IMR-90 (cell line): ENCODE data around the gene THYN1. TPM values are rescaled to one million over a fixed set of nuclear protein-coding genes. Genes with fewer than 3 reads are reported as not detected.

ENCODE experiments used
- ATAC-seq: fragments of 200-7000 bp; cut with Tn5 transposase; 2 replicates; pipeline ENCODE4 v1.9.1; 2020; ENCODE audit warnings: low read depth, mild to moderate bottlenecking, moderate library complexity
- BruUV-seq: library from RNA; stranded (reverse); fragments of 400-500 nt; replicated peaks from 2 replicates; lab custom pipeline; 2021; lab: Mats Ljungman, UMichigan
- CTCF ChIA-PET: fragments of 300-600 bp; formaldehyde crosslinking; extraction: SDS; loops from one replicate; lab custom pipeline; 2021; ENCODE audit warnings: antibody characterized with exemption; lab: Yijun Ruan, JAX
- POLR2A ChIA-PET: fragments of 300-600 bp; sonication (Branson Sonifier 250); formaldehyde crosslinking; loops from one replicate; lab custom pipeline; 2022; ENCODE audit warnings: antibody characterized with exemption; ENCODE audit not compliant: unreplicated experiment; lab: Charles Lee
- DNase-seq: peaks from one replicate; pipeline ENCODE4 v3.0.0; 2013
- H2AFZ ChIP-seq: replicated peaks from 2 replicates; pipeline ENCODE3; 2013; ENCODE audit warnings: low read length, mild to moderate bottlenecking; ENCODE audit not compliant: poor library complexity
- H2AK5ac ChIP-seq: 2 replicates; pipeline ENCODE4 v1.6.1; 2013; ENCODE audit warnings: low read depth, low read length, inconsistent platforms
- H2AK9ac ChIP-seq: replicated peaks from 2 replicates; pipeline ENCODE3; 2013; ENCODE audit warnings: mild to moderate bottlenecking, low read depth, low read length, moderate library complexity; ENCODE audit not compliant: poor library complexity
- H2BK120ac ChIP-seq: 2 replicates; pipeline ENCODE4 v1.6.1; 2013; ENCODE audit warnings: low read depth, low read length, inconsistent platforms
- H2BK15ac ChIP-seq: 3 replicates; pipeline ENCODE4 v1.6.1; 2013; ENCODE audit warnings: low read depth, low read length, inconsistent platforms
- H2BK20ac ChIP-seq: 2 replicates; pipeline ENCODE4 v1.6.1; 2013; ENCODE audit warnings: low read depth, mild to moderate bottlenecking, inconsistent platforms, low read length, moderate library complexity
- H2BK5ac ChIP-seq: 2 replicates; pipeline ENCODE4 v1.6.1; 2013; ENCODE audit warnings: mild to moderate bottlenecking, low read depth, low read length, inconsistent platforms; ENCODE audit not compliant: poor library complexity, severe bottlenecking
- H3K14ac ChIP-seq: replicated peaks from 2 replicates; pipeline ENCODE4 v1.6.1; 2013; ENCODE audit warnings: low read depth, low read length, inconsistent platforms
- H3K18ac ChIP-seq: 2 replicates; pipeline ENCODE4 v1.6.1; 2013; ENCODE audit warnings: low read depth, low read length, control low read depth
- H3K23ac ChIP-seq: 2 replicates; pipeline ENCODE4 v1.6.1; 2013; ENCODE audit warnings: low read depth, low read length, inconsistent platforms
- H3K27ac ChIP-seq: 2 replicates; pipeline ENCODE4 v1.5.1; 2013; ENCODE audit warnings: mild to moderate bottlenecking, control low read depth, low read length; ENCODE audit not compliant: insufficient read depth
- H3K27me3 ChIP-seq: 2 replicates; pipeline ENCODE4 v1.6.1; 2013; ENCODE audit warnings: low read length; ENCODE audit not compliant: control insufficient read depth, insufficient read depth
- H3K36me3 ChIP-seq: 2 replicates; pipeline ENCODE4 v1.6.1; 2013; ENCODE audit warnings: low read length, mixed read lengths; ENCODE audit not compliant: control insufficient read depth, insufficient read depth
- H3K4ac ChIP-seq: 2 replicates; pipeline ENCODE4 v1.6.1; 2013; ENCODE audit warnings: low read depth, low read length, inconsistent platforms
- H3K4me1 ChIP-seq: 2 replicates; pipeline ENCODE4 v1.6.1; 2013; ENCODE audit warnings: low read length, mixed read lengths; ENCODE audit not compliant: control insufficient read depth, insufficient read depth
- H3K4me2 ChIP-seq: 2 replicates; pipeline ENCODE4 v1.6.1; 2013; ENCODE audit warnings: low read depth, mild to moderate bottlenecking, control low read depth, low read length, moderate library complexity
- H3K4me3 ChIP-seq: 2 replicates; pipeline ENCODE4 v1.5.1; 2013; ENCODE audit warnings: low read depth, mild to moderate bottlenecking, control low read depth, low read length, moderate library complexity; ENCODE audit not compliant: insufficient read depth
- H3K56ac ChIP-seq: 2 replicates; pipeline ENCODE4 v1.6.1; 2013; ENCODE audit warnings: low read length, inconsistent platforms; ENCODE audit not compliant: insufficient read depth; ENCODE audit errors: extremely low read depth
- H3K79me1 ChIP-seq, 2 experiments: 2 replicates each; pipeline ENCODE4 v1.6.1; 2013; ENCODE audit warnings: low read length in 2 of 2, inconsistent platforms in 1 of 2, low read depth in 1 of 2
- H3K9ac ChIP-seq: 2 replicates; pipeline ENCODE4 v1.6.1; 2013; ENCODE audit warnings: low read depth, low read length, control low read depth
- H3K9me1 ChIP-seq: 2 replicates; pipeline ENCODE4 v1.6.1; 2013; ENCODE audit warnings: low read length, inconsistent platforms; ENCODE audit not compliant: insufficient read depth
- H3K9me3 ChIP-seq: 2 replicates; pipeline ENCODE4 v1.6.1; 2013; ENCODE audit warnings: low read length; ENCODE audit not compliant: control insufficient read depth, insufficient read depth
- H4K20me1 ChIP-seq: 2 replicates; pipeline ENCODE4 v1.6.1; 2013; ENCODE audit warnings: low read length, inconsistent platforms; ENCODE audit not compliant: insufficient read depth
- H4K5ac ChIP-seq: 2 replicates; pipeline ENCODE4 v1.6.1; 2013; ENCODE audit warnings: mild to moderate bottlenecking, low read depth, low read length, control low read depth
- H4K8ac ChIP-seq, 2 experiments: 2 replicates each; pipeline ENCODE4 v1.6.1; 2013; ENCODE audit warnings: low read depth in 2 of 2, low read length in 2 of 2, control low read depth in 1 of 2, inconsistent platforms in 1 of 2
- H4K91ac ChIP-seq: 2 replicates; pipeline ENCODE4 v1.6.1; 2013; ENCODE audit warnings: low read depth, low read length, inconsistent platforms; ENCODE audit not compliant: insufficient read depth
- CEBPB ChIP-seq: IDR thresholded peaks from 2 replicates; pipeline ENCODE4 v1.6.1; 2012; ENCODE audit warnings: low read depth, low read length, improper control_type of control experiment
- CHD1 ChIP-seq: IDR thresholded peaks from 2 replicates; pipeline ENCODE4 v1.6.1; 2012; ENCODE audit warnings: low read depth, low read length, improper control_type of control experiment
- ELK1 ChIP-seq: fragments of 150-350 bp; IDR thresholded peaks from 2 replicates; pipeline ENCODE4 v1.6.1; 2016; ENCODE audit warnings: low read depth, mild to moderate bottlenecking, low read length, moderate library complexity, borderline replicate concordance
- MAZ ChIP-seq: IDR thresholded peaks from 2 replicates; pipeline ENCODE4 v1.6.1; 2012; ENCODE audit warnings: low read depth, mild to moderate bottlenecking, low read length, improper control_type of control experiment, moderate library complexity, borderline replicate concordance
- MXI1 ChIP-seq: IDR thresholded peaks from 2 replicates; pipeline ENCODE4 v1.6.1; 2012; ENCODE audit warnings: low read depth, mild to moderate bottlenecking, low read length, moderate library complexity, borderline replicate concordance
- NFE2L2 ChIP-seq: fragments of 150-350 bp; IDR thresholded peaks from 2 replicates; pipeline ENCODE4 v1.6.1; 2016; ENCODE audit warnings: low read depth, mild to moderate bottlenecking, low read length
- POLR2A ChIP-seq: IDR thresholded peaks from 2 replicates; pipeline ENCODE4 v1.6.1; 2012; ENCODE audit warnings: mild to moderate bottlenecking, low read depth, low read length
- RAD21 ChIP-seq: IDR thresholded peaks from 2 replicates; pipeline ENCODE4 v1.6.1; 2012; ENCODE audit warnings: low read length, improper control_type of control experiment
- RFX5 ChIP-seq: IDR thresholded peaks from 2 replicates; pipeline ENCODE4 v1.8.0; 2012; ENCODE audit warnings: low read depth, mild to moderate bottlenecking, low read length, moderate library complexity
- SMC3 ChIP-seq: fragments of 150-350 bp; IDR thresholded peaks from 2 replicates; pipeline ENCODE4 v1.6.1; 2016; ENCODE audit warnings: low read depth, mild to moderate bottlenecking, antibody characterized with exemption, low read length, moderate library complexity
- WGBS, 2 experiments: methylation state at CpG; one replicate each; pipeline versions ENCODE4 v1.1.5 to v1.1.7; 2013; ENCODE audit warnings: missing lambda C conversion rate in 2 of 2; ENCODE audit not compliant: insufficient read length in 1 of 2; ENCODE audit errors: extremely low coverage in 2 of 2; 5-methylcytosine and 5-hydroxymethylcytosine counted together
- dilution Hi-C: fragments of 300-500 bp; cut with HindIII; formaldehyde crosslinking; loops from one replicate; pipeline ENCODE4 v1.14.3; 2018; ENCODE audit warnings: low sequenced_read_pairs; ENCODE audit not compliant: unreplicated experiment
- in situ Hi-C: fragments of 300-500 bp; cut with MboI; formaldehyde crosslinking; loops from 3 replicates; pipeline ENCODE4 v1.14.3; 2019; ENCODE audit warnings: low sequenced_read_pairs, inconsistent platforms, mixed read lengths
- intact Hi-C: fragments of 100-400 bp; cut with micrococcal nuclease; formaldehyde crosslinking; loops from 2 replicates; pipeline ENCODE4 v1.10.0; 2022
- polyA plus RNA-seq, 3 experiments: library from polyadenylated mRNA; depleted of rRNA; stranded (reverse); fragments of >200 nt; gene quantifications; 2 replicates each; pipeline ENCODE4 v1.2.3, GENCODE V29; 2012; ENCODE audit warnings: low replicate concordance in 1 of 3
- total RNA-seq: library from RNA; depleted of rRNA; stranded (reverse); fragments of >200 nt; gene quantifications from 2 replicates; pipeline ENCODE4 v1.2.3, GENCODE V29; 2012
- TF ChIP-seq, protein P1 (sequence below): fragments of 150-350 bp; IDR thresholded peaks from 2 replicates; pipeline ENCODE4 v1.6.1; 2017; ENCODE audit warnings: mild to moderate bottlenecking, antibody characterized with exemption, low read length, low read depth

Gene THYN1
- total and polyA plus RNA-seq, 2 of the 4 experiments (the other 2 are of a cell fraction) = 43.1 to 72.1 TPM

DNA sequence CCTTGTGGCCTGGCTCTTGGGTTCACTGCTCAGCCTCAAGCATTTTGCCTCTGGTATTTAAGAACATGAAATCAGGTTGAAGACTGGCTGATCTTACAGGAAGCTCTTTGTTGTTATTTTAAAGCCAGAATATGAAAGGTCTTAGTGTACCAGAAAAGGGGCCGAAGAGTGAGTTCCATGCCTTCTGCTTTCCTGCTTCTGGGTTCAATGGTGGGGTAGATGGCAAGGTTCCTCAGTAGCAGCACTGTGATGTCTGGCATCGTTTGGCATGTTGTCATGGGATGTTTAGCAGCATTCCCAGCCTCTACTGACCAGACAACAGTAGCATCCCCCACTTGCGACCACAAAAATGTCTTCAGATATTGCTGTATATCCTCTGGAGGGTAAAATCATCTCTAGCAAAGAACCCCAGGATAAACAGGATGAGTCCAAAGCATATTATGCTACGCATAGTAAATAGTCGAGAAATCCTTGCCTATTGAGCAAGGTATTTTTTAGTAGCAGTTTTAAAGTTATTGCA, 26.3 kb downstream of the THYN1 start:
- no peak overlapping the region for H3K4me3 ChIP-seq
- WGBS, 2 experiments = 80% methylated on average over 1 of the region's 5 CpGs; no CpG with 5 or more reads in 1 of the 2 experiments
- peaks cover 18% of the 10 kb centered on the region for H3K9me1 ChIP-seq
- H3K9ac ChIP-seq = no peak overlapping the region
- H3K79me1 ChIP-seq = peaks cover 20 to 64% of the 10 kb centered on the region in 2 experiments
- H3K4ac ChIP-seq = no peak overlapping the region
- H3K56ac ChIP-seq = no peak overlapping the region
- H3K4me1 ChIP-seq = peaks cover 3% of the 10 kb centered on the region; the same call in 1 of the 2 replicates
- no peak overlapping the region for H2BK15ac ChIP-seq
- H4K91ac ChIP-seq = no peak overlapping the region
- ATAC-seq (no peak), DNase-seq (peak; percentile 3)
- dilution Hi-C loops (no loop called here), in situ Hi-C loops (no loop called here), intact Hi-C loops (loop anchor here (10.0 kb wide), 2 partner anchors 182 to 302 kb away; no protein-coding TSS in a partner anchor)
- peak overlapping the region; percentile 10; the same call in 1 of the 2 replicates for H3K4me2 ChIP-seq
- no peak overlapping the region for H2BK120ac ChIP-seq
- no peaks in the 10 kb centered on the region for H3K27me3 ChIP-seq
- H2AK5ac ChIP-seq = no peak overlapping the region
- no peak overlapping the region for H2BK5ac ChIP-seq
- POLR2A ChIA-PET = no interaction called here
- H2BK20ac ChIP-seq = no peak overlapping the region
- TF ChIP-seq SMC3 (no peak), CEBPB (no peak), MXI1 (no peak), RFX5 (no peak), POLR2A (no peak), MAZ (no peak), ELK1 (no peak), NFE2L2 (no peak), RAD21 (no peak), CHD1 (no peak)
- TF ChIP-seq, protein P1, sequence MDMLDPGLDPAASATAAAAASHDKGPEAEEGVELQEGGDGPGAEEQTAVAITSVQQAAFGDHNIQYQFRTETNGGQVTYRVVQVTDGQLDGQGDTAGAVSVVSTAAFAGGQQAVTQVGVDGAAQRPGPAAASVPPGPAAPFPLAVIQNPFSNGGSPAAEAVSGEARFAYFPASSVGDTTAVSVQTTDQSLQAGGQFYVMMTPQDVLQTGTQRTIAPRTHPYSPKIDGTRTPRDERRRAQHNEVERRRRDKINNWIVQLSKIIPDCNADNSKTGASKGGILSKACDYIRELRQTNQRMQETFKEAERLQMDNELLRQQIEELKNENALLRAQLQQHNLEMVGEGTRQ = no peak
- H2AK9ac ChIP-seq = no peak overlapping the region
- peaks cover 31% of the 10 kb centered on the region for H4K20me1 ChIP-seq
- no peak overlapping the region for H3K23ac ChIP-seq
- BruUV-seq = no TSS peak
- H3K27ac ChIP-seq = no peak overlapping the region
- no peak overlapping the region for H2AFZ ChIP-seq
- CTCF ChIA-PET = no interaction called here
- no peak overlapping the region for H3K14ac ChIP-seq
- no peaks in the 10 kb centered on the region for H3K9me3 ChIP-seq
- peaks cover 2% of the 10 kb centered on the region; the same call in 1 of the 2 replicates for H3K36me3 ChIP-seq
- no peak overlapping the region for H4K8ac ChIP-seq
- no peak overlapping the region for H4K5ac ChIP-seq
- no peak overlapping the region for H3K18ac ChIP-seq
